HepG2 (cell line): ENCODE results near the gene RPS8. TPM values are rescaled to one million over a fixed set of nuclear protein-coding genes. Genes with fewer than 3 reads are reported as not detected.

Source experiments
- CCDC6 ChIP-seq: sonication (generic); formaldehyde crosslinking; IDR thresholded peaks from 2 replicates; pipeline ENCODE4 v1.8.1; 2022; ENCODE audit warnings: mild to moderate bottlenecking, missing genetic modification reagents, moderate library complexity
- FOXA1 ChIP-seq, 2 experiments: fragments of 450-650 bp in 1 of 2; sonication (generic) in 1 of 2; formaldehyde crosslinking in 1 of 2; IDR thresholded peaks; 2 replicates each; pipeline versions ENCODE4 v1.4.0 to v1.6.1; 2016 to 2020; ENCODE audit warnings: missing genetic modification reagents in 1 of 2
- JDP2 ChIP-seq: sonication (generic); formaldehyde crosslinking; IDR thresholded peaks from 2 replicates; pipeline ENCODE4 v1.8.1; 2022; ENCODE audit warnings: missing genetic modification reagents, borderline replicate concordance
- KLF15 ChIP-seq: sonication (generic); formaldehyde crosslinking; IDR thresholded peaks from 2 replicates; pipeline ENCODE4 v1.8.1; 2023; ENCODE audit warnings: borderline replicate concordance, mild to moderate bottlenecking, inconsistent platforms, missing genetic modification reagents, mixed read lengths
- MED1 ChIP-seq: sonication (generic); formaldehyde crosslinking; IDR thresholded peaks from 2 replicates; pipeline ENCODE4 v1.4.0; 2020; ENCODE audit warnings: missing genetic modification reagents
- NFE2L1 ChIP-seq: sonication (generic); formaldehyde crosslinking; IDR thresholded peaks from 2 replicates; pipeline ENCODE4 v1.4.0; 2020; ENCODE audit warnings: missing genetic modification reagents, mild to moderate bottlenecking, borderline replicate concordance
- SATB2 ChIP-seq: sonication (generic); formaldehyde crosslinking; IDR thresholded peaks from 2 replicates; pipeline ENCODE4 v1.5.0; 2020; ENCODE audit warnings: missing genetic modification reagents
- SKI ChIP-seq: fragments of 450-650 bp; IDR thresholded peaks from one replicate; pipeline ENCODE4 v1.6.1; 2018; ENCODE audit warnings: mild to moderate bottlenecking; ENCODE audit not compliant: partially characterized antibody
- TCF7 ChIP-seq: sonication (generic); IDR thresholded peaks from 2 replicates; pipeline ENCODE4 v1.6.1; 2016; ENCODE audit warnings: antibody characterized with exemption, low read depth
- TEAD2 ChIP-seq: sonication (generic); formaldehyde crosslinking; IDR thresholded peaks from 2 replicates; pipeline ENCODE4 v1.9.0; 2021; ENCODE audit warnings: missing genetic modification reagents
- ZKSCAN8 ChIP-seq: IDR thresholded peaks from 2 replicates; pipeline ENCODE4 v1.6.1; 2016; ENCODE audit warnings: borderline replicate concordance, missing genetic modification reagents, missing compliant biosample characterization
- ZNF292 ChIP-seq: sonication (generic); formaldehyde crosslinking; IDR thresholded peaks from 2 replicates; pipeline ENCODE4 v1.8.1; 2022; ENCODE audit warnings: mild to moderate bottlenecking, low read depth, missing genetic modification reagents, borderline replicate concordance
- ZNF382 ChIP-seq: sonication (generic); formaldehyde crosslinking; IDR thresholded peaks from 2 replicates; pipeline ENCODE4 v1.5.0; 2020; ENCODE audit warnings: missing genetic modification reagents, mild to moderate bottlenecking, borderline replicate concordance
- ZNF550 ChIP-seq: sonication (generic); formaldehyde crosslinking; IDR thresholded peaks from 2 replicates; pipeline ENCODE4 v1.4.0; 2020; ENCODE audit warnings: mild to moderate bottlenecking, missing genetic modification reagents, borderline replicate concordance
- polyA plus RNA-seq, 8 experiments: library from polyadenylated mRNA; depleted of rRNA in 3 of 8; stranded (reverse) in 7 of 8; unstranded in 1 of 8; fragments of >200 nt; fragmentation: Illumina TruSeq in 4 of 8; extraction: Trizol in 4 of 8; gene quantifications; 2 replicates each; pipeline versions ENCODE4 v1.2.1 to v1.2.3, GENCODE V29; 2011 to 2016; ENCODE audit warnings: low read depth in 4 of 8, missing spikeins in 1 of 8, mixed read lengths in 1 of 8; ENCODE audit not compliant: insufficient read depth in 1 of 8
- total RNA-seq, 5 experiments: library from RNA; depleted of rRNA; stranded (reverse); fragments of >200 nt; fragmentation: Illumina TruSeq; extraction: Trizol; gene quantifications; 2 replicates each; pipeline ENCODE4 v1.2.3, GENCODE V29; 2016; ENCODE audit warnings: low read depth in 1 of 5
- TF ChIP-seq, protein P1 (sequence below): sonication (generic); formaldehyde crosslinking; IDR thresholded peaks from 2 replicates; pipeline ENCODE4 v1.4.0; 2020; ENCODE audit warnings: mild to moderate bottlenecking, missing genetic modification reagents
- TF ChIP-seq, protein P2 (sequence below): conservative IDR thresholded peaks from 2 replicates; pipeline ENCODE4 v1.6.1; 2018; ENCODE audit warnings: missing genetic modification reagents
- TF ChIP-seq, protein P3 (sequence below): sonication (generic); formaldehyde crosslinking; IDR thresholded peaks from 2 replicates; pipeline ENCODE4 v1.5.0; 2020; ENCODE audit warnings: missing genetic modification reagents
- TF ChIP-seq, protein P4 (sequence below): sonication (generic); formaldehyde crosslinking; IDR thresholded peaks from 2 replicates; pipeline ENCODE4 v1.8.0; 2022; ENCODE audit warnings: missing genetic modification reagents, mild to moderate bottlenecking, inconsistent platforms, borderline replicate concordance
- TF ChIP-seq, protein P5 (sequence below), 2 experiments: fragments of 450-650 bp in 1 of 2; sonication (generic) in 1 of 2; formaldehyde crosslinking; IDR thresholded peaks; 2 replicates each; pipeline versions ENCODE4 v1.5.0 to v1.8.0; 2020 to 2022; ENCODE audit warnings: mild to moderate bottlenecking in 1 of 2, missing genetic modification reagents in 1 of 2

Gene RPS8
- total and polyA plus RNA-seq, 2 of the 13 experiments (the other 11 are each of a cell fraction or from before 2014, with no cell fraction given) = 2,628 to 2,822 TPM

DNA sequence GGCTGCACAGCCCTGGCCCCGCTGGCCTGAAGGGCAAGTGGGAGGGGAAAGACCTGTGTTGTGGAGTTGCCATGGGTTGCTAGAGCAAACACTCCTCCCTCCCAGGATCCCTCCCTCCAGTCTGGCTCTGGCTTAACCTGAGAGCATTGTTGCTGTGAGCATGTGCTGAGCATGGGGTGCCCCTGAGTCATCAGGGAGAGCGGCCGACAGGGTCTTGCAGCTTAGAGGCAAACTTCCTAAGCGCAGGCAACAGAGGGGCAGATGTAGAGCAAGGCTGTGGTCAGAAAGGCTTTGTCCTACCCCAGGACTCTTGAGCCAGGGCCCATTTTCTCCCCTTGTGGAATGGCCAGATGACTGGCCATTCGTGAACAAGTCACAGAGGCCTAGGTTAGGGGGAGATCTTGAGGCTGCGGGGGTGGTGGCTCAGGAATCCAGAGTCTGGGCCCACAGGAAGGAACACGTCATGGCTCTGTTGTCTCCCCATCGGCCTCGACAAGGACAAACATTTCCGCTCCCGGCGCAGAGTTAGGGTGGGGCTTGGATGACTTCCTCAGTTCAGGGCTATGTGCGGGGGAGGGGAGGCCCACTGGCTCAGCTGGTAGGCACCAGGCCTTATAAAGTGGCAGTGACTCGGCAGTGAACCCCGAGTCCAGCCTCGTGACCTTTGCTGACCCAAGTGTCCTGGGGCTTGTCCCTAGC is 32.2 kb downstream of the RPS8 start (continued):
- TF ChIP-seq TCF7 (peak; percentile 24; the same call in 1 of the 2 replicates), ZNF292 (CRISPR knock-in tag) (peak; percentile 57), CCDC6 (CRISPR knock-in tag) (peak; percentile 85; the same call in 1 of the 2 replicates), SATB2 (CRISPR knock-in tag) (no peak), NFE2L1 (peak; percentile 92; the same call in 1 of the 2 replicates), TEAD2 (CRISPR knock-in tag) (no peak), JDP2 (CRISPR knock-in tag) (no peak), SKI (peak; percentile 61), KLF15 (no peak), ZNF382 (no peak), FOXA1 (IDR thresholded peaks at IDR 0.05) (no peak), FOXA1 (CRISPR knock-in tag; IDR thresholded peaks at IDR 0.05) (peak; percentile 54), ZNF550 (CRISPR knock-in tag) (peak; percentile 94; the same call in 1 of the 2 replicates), MED1 (CRISPR knock-in tag) (peak; percentile 85), ZKSCAN8 (CRISPR knock-in tag) (0 out of 2 replicates have a peak, but pooled peaks have one; percentile 8)
- TF ChIP-seq, protein P1, sequence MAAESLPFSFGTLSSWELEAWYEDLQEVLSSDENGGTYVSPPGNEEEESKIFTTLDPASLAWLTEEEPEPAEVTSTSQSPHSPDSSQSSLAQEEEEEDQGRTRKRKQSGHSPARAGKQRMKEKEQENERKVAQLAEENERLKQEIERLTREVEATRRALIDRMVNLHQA (CRISPR knock-in tag) = no peak
- TF ChIP-seq, protein P2, sequence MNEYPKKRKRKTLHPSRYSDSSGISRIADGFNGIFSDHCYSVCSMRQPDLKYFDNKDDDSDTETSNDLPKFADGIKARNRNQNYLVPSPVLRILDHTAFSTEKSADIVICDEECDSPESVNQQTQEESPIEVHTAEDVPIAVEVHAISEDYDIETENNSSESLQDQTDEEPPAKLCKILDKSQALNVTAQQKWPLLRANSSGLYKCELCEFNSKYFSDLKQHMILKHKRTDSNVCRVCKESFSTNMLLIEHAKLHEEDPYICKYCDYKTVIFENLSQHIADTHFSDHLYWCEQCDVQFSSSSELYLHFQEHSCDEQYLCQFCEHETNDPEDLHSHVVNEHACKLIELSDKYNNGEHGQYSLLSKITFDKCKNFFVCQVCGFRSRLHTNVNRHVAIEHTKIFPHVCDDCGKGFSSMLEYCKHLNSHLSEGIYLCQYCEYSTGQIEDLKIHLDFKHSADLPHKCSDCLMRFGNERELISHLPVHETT (CRISPR knock-in tag) = no peak
- TF ChIP-seq, protein P3, sequence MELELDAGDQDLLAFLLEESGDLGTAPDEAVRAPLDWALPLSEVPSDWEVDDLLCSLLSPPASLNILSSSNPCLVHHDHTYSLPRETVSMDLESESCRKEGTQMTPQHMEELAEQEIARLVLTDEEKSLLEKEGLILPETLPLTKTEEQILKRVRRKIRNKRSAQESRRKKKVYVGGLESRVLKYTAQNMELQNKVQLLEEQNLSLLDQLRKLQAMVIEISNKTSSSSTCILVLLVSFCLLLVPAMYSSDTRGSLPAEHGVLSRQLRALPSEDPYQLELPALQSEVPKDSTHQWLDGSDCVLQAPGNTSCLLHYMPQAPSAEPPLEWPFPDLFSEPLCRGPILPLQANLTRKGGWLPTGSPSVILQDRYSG (CRISPR knock-in tag) = no peak
- TF ChIP-seq, protein P4, sequence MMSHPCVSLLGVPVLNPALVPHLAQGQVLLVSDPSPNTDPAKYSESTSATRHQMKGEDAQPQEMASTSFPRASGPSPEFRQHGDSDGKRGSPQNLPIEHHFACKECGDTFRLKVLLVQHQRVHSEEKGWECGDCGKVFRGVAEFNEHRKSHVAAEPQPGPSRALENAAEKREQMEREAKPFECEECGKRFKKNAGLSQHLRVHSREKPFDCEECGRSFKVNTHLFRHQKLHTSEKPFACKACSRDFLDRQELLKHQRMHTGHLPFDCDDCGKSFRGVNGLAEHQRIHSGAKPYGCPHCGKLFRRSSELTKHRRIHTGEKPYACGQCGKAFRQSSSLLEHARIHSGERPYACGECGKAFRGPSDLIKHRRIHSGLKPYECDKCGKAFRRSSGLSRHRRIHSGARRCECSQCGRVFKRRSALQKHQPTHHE (CRISPR knock-in tag) = no peak
- TF ChIP-seq, protein P5, sequence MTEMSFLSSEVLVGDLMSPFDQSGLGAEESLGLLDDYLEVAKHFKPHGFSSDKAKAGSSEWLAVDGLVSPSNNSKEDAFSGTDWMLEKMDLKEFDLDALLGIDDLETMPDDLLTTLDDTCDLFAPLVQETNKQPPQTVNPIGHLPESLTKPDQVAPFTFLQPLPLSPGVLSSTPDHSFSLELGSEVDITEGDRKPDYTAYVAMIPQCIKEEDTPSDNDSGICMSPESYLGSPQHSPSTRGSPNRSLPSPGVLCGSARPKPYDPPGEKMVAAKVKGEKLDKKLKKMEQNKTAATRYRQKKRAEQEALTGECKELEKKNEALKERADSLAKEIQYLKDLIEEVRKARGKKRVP (CRISPR knock-in tag; IDR thresholded peaks at IDR 0.05) = peak in 1 of 2 experiments; percentile 86; a peak in 2 of 4 replicates
